HG03432 (cell line): ENCODE measurements around the gene STXBP5L.
A peak's percentile ranks its signal among the peaks of the same experiment; 100 is the strongest.
"Not testable (repeated sequence)": the region's sequence is repeated elsewhere in the genome, so short reads cannot be mapped to it uniquely, and the experiment has no call there.

ENCODE experiments used
- ATAC-seq: cut with Tn5 transposase; IDR thresholded peaks from one replicate; pipeline ENCODE4 v1.9.1; 2021; ENCODE audit warnings: mild to moderate bottlenecking, moderate library complexity; ENCODE audit not compliant: unreplicated experiment

STXBP5L gene

GRCh38 chr3:120908030-120908794, at the start of gene STXBP5L:
Gene STXBP5L (plus strand): TSS chr3:120908205. CDS start chr3:120909579, 1,374 bp downstream.
- ATAC-seq, result peak; percentile 99

GRCh38 chr3:120858521-120858920, 49.5 kb upstream of the STXBP5L start:
- no peak for ATAC-seq

DNA sequence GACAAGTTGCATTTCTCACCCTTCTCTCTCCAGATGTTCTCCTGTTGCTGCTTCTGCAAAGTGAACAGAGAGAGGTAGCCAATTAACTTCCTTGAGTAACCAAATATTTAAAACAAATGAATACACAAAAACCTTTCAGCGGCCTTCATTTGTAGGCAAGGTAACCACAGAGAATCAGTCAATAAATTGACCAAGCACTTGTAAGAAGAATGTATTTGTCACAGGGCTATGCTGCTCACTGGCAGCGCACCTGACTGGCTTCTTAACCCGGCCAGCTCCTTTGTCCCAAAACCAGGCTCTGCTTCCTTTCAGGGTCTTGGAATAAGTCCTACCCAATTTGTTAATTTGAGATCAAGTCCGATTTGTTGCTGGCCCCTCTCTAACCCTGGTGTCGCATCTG, 43.5 kb upstream of the STXBP5L start:
- ATAC-seq, result no peak

DNA sequence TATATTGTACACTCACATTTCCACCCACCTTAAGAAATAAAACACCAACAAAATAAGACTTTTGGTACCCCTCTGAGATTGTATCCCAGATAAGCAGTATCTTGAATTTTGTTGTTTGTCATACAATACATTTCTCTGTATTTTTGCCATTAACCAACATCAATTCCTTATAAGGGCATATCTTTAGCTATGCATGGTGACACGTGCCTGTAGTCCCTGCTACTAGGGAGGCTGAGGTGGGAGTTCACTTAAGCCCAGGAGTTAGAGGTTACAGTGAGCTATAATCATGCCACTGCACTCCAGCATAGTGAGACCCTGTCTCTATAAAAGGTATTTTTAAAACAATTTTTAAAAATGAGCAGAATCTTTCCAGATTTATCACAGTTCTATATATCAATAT, 32.5 kb upstream of the STXBP5L start:
- no peak for ATAC-seq

- no peak for ATAC-seq
Measured at GRCh38 chr3:120875989-120876388, 32.0 kb upstream of the STXBP5L start.

- ATAC-seq, result no peak
Measured at GRCh38 chr3:120879411-120879810, 28.6 kb upstream of the STXBP5L start.

- no peak for ATAC-seq
Measured at GRCh38 chr3:120892921-120893320, 15.1 kb upstream of the STXBP5L start.

DNA sequence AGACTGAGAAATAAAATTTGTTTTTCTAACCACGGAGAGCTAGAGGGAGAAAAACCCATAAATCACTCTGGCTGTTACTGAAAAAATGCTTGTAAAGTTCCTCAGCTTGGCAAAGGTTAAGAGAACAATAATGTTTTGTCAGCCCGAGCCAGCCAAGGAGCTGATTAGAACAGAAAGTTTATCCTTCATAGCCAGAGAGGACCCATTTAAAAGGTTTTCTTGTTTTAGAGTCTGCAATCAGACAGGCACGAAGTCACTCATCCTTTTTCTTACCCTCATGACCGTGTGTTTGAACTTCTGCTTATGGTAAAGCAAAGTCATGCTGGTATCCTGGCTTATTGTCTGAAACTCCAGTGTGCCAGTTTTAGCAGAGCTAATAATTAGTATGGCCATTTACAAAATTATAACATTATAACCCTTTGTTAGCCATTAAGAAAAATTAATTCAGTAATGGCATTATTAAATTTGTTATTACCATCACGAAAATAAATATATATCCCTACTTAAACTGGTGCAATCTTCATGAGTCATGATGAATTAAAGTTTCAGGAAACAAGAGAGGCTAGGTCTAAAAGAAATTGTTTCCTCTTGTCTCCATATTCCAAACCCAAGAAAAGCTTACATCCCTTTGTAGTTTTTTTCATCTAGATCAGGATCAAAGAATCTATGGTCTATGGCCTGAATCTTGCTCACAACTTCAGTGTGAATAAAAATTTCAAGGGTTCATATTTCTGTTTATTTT, 13.5 kb upstream of the STXBP5L start:
- no peak for ATAC-seq

DNA sequence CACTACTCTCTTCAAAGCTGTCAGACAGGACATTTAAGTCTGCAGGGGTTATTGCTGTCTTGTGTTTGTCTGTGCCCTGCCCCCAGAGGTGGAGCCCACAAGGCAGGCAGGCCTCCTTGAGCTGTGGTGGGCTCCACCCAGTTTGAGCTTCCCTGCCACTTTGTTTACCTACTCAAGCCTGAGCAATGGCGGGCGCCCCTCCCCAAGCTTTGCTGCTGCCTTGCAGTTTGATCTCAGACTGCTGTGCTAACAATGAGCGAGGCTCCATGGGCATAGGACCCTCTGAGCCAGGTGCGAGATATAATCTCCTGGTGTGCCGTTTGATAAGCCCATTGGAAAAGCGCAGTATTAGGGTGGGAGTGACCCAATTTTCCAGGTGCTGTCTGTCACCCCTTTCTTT, 6.3 kb upstream of the STXBP5L start:
- ATAC-seq, result not testable (repeated sequence)

- no peak for ATAC-seq
Measured at GRCh38 chr3:120903221-120903620, 4.8 kb upstream of the STXBP5L start.

- no peak for ATAC-seq
Measured at GRCh38 chr3:120907659-120908029, 361 bp upstream of the STXBP5L start.

- ATAC-seq, result no peak
Measured at GRCh38 chr3:120908795-120909601, 993 bp downstream of the STXBP5L start.

DNA sequence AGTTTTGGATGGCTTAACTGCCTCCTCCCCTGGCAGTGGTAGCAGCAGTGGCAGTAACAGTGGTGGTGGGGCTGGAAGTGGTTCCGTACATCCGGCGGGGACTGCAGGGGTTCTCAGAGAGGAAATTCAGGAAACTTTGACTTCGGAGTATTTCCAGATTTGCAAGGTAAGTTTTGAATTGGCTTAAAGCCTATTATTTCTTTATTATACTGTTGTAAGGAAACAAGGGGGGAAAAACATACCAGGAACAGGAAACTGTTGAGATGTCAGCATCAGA, 1.5 kb downstream of the STXBP5L start:
- ATAC-seq, result no peak

- no peak for ATAC-seq
Measured at GRCh38 chr3:120926146-120926545, 18.1 kb downstream of the STXBP5L start.

GRCh38 chr3:120928991-120929390, 21.0 kb downstream of the STXBP5L start:
- no peak for ATAC-seq

DNA sequence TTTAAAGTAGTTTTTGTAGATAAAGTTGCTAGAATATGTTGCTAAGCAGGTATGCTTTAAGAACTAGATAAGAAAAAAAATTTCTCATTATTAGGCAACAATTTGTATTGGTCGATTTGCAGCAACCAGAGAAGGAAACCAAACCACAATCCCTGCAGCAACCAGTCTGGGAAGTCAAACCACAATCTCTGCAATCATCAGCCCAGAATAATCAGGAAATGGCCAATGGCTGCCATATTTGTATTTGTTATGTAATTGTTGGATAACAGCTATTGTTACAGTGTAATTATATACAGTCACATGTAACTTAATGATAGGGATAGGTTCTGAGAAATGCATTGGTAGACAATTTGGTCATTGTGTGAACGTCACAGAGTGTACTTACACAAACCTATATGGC, 23.6 kb downstream of the STXBP5L start:
- ATAC-seq, result no peak

DNA sequence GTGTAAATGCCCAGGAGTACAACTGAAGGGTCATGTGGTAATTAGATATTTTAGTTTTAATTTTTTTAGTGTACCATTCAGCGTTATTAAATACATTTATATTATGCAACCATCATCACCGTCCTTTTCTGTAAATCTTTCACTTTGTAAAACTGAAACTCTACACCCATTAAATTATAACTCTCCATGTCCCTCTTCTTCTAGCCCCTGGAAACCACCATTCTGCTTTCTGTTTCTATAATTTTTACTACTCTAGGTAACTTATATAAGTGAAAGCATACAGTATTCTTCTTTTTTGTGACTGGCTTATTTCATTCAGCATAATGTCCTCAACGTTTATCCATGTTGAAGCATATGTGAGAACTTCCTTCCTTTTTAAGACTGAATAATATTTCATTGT, 48.1 kb downstream of the STXBP5L start:
- no peak for ATAC-seq

GRCh38 chr3:120982608-120983320, 74.8 kb downstream of the STXBP5L start:
- ATAC-seq, result no peak

DNA sequence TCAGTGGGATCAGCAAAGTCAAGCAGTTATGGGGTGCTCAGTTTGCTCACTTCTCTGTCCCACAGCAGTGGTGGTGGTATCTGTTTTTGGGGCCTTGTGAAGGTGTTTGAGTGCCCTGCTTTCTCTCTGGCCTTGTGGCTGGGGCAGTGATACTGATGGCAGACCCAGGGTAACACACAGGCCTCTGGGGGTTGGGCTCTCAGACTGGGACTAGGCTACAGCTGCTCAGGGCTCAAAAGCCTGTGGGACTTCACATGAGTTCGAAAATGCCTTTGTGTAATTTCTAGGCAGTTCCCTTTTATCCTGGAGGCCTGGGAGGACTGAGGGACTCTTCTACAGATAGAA, 75.3 kb downstream of the STXBP5L start:
- ATAC-seq, result no peak

DNA sequence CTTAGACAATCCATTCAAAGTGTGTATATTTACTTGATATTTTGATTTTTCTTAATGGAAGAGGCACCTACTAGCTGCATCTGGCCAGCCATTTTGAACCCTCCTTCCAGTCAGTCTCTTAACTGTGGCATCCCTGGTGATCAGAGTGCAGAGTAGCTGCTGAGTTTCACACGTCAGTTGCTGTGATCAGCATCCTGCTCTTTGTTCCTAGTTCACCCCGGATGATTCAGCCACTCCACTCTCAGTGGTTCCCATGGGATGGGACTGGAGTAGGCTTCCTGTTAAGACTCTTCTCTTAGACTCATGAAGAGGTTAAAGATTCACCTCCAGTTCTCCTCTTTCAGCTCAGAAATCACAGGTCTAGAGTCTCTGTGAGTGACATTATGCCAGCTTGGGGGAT, 75.8 kb downstream of the STXBP5L start:
- no peak for ATAC-seq

DNA sequence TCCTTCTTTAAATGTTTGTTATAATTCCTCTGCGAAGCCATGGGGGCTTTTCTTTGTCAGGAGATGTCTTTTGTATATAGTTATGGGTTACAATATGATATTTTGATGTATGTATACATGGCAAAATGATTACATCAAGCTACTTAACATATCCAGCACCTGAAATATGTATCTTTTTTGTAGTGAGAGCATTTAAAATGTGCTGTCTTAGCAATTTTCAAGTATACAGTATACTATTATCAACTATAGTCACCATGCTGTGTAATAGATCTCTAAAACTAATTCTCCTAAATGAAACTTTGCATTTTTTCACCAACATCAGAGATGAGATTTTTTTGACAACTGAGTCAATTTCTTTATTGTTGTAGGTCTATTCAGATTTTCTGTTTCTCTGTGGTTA, 77.2 kb downstream of the STXBP5L start:
- ATAC-seq, result no peak
